WTC11 (cell line): ENCODE data around the gene MRPL40. TPM values are rescaled to one million over a fixed set of nuclear protein-coding genes. Genes with fewer than 3 reads are reported as not detected.

ENCODE experiments used
- CREB1 ChIP-seq: sonication (generic); formaldehyde crosslinking; IDR thresholded peaks from 2 replicates; pipeline ENCODE4 v1.8.0; 2023; ENCODE audit warnings: mild to moderate bottlenecking, missing genetic modification reagents
- ETV6 ChIP-seq: sonication (generic); formaldehyde crosslinking; IDR thresholded peaks from 2 replicates; pipeline ENCODE4 v1.8.1; 2022; ENCODE audit warnings: mild to moderate bottlenecking, missing genetic modification reagents
- FOXJ3 ChIP-seq: sonication (generic); formaldehyde crosslinking; IDR thresholded peaks from 2 replicates; pipeline ENCODE4 v1.9.0; 2021; ENCODE audit warnings: missing genetic modification reagents, mild to moderate bottlenecking, borderline replicate concordance
- GTF2I ChIP-seq: fragments of 250-450 bp; sonication (Bioruptor Pico); conservative IDR thresholded peaks from 2 replicates; pipeline ENCODE4 v1.4.0; 2021; ENCODE audit warnings: mild to moderate bottlenecking
- IRF2 ChIP-seq: sonication (generic); formaldehyde crosslinking; IDR thresholded peaks from 2 replicates; pipeline ENCODE4 v1.8.0; 2022; ENCODE audit warnings: low read depth, missing genetic modification reagents, borderline replicate concordance
- JUN ChIP-seq: sonication (generic); formaldehyde crosslinking; IDR thresholded peaks from 2 replicates; pipeline ENCODE4 v1.8.0; 2023; ENCODE audit warnings: mild to moderate bottlenecking, missing genetic modification reagents
- MXD4 ChIP-seq: fragments of 250-450 bp; sonication (Bioruptor Pico); IDR thresholded peaks from 2 replicates; pipeline ENCODE4 v1.8.0; 2021; ENCODE audit warnings: mild to moderate bottlenecking, moderate library complexity, borderline replicate concordance
- NFE2L1 ChIP-seq: sonication (generic); formaldehyde crosslinking; IDR thresholded peaks from 2 replicates; pipeline ENCODE4 v1.8.1; 2023; ENCODE audit warnings: missing genetic modification reagents
- NFYB ChIP-seq: sonication (generic); formaldehyde crosslinking; conservative IDR thresholded peaks from 2 replicates; pipeline ENCODE4 v1.8.0; 2022; ENCODE audit warnings: low read depth, missing genetic modification reagents
- PRRX2 ChIP-seq: fragments of 250-450 bp; sonication (Bioruptor Pico); IDR thresholded peaks from 2 replicates; pipeline ENCODE4 v1.8.0; 2021; ENCODE audit warnings: mild to moderate bottlenecking
- SOX15 ChIP-seq: fragments of 250-450 bp; sonication (Bioruptor Pico); IDR thresholded peaks from 2 replicates; pipeline ENCODE4 v1.9.0; 2021; ENCODE audit warnings: mild to moderate bottlenecking
- TEAD4 ChIP-seq: sonication (generic); formaldehyde crosslinking; IDR thresholded peaks from 2 replicates; pipeline ENCODE4 v1.8.0; 2022; ENCODE audit warnings: mild to moderate bottlenecking, missing genetic modification reagents
- TP53 ChIP-seq: sonication (generic); formaldehyde crosslinking; IDR thresholded peaks from 2 replicates; pipeline ENCODE4 v1.8.1; 2023; ENCODE audit warnings: mild to moderate bottlenecking, missing genetic modification reagents
- ZBTB21 ChIP-seq: sonication (generic); formaldehyde crosslinking; IDR thresholded peaks from 2 replicates; pipeline ENCODE4 v1.8.1; 2023; ENCODE audit warnings: mild to moderate bottlenecking, missing genetic modification reagents, borderline replicate concordance
- ZNF232 ChIP-seq: sonication (generic); formaldehyde crosslinking; IDR thresholded peaks from 2 replicates; pipeline ENCODE4 v1.8.0; 2022; ENCODE audit warnings: mild to moderate bottlenecking, missing genetic modification reagents
- ZNF396 ChIP-seq: fragments of 250-450 bp; sonication (Bioruptor Pico); IDR thresholded peaks from 2 replicates; pipeline ENCODE4 v1.8.0; 2021; ENCODE audit warnings: mild to moderate bottlenecking, moderate library complexity, borderline replicate concordance
- ZNF423 ChIP-seq: fragments of 250-450 bp; sonication (Bioruptor Pico); IDR thresholded peaks from 2 replicates; pipeline ENCODE4 v2.1.2; 2022; ENCODE audit warnings: mild to moderate bottlenecking, moderate library complexity
- ZNF671 ChIP-seq: fragments of 250-450 bp; sonication (Bioruptor Pico); IDR thresholded peaks from 2 replicates; pipeline ENCODE4 v1.8.0; 2021; ENCODE audit warnings: mild to moderate bottlenecking
- total RNA-seq: library from RNA; stranded (reverse); gene quantifications from 3 replicates; pipeline ENCODE4 v1.2.3, GENCODE V29; 2021
- TF ChIP-seq, protein P1 (sequence below): sonication (generic); formaldehyde crosslinking; IDR thresholded peaks from 2 replicates; pipeline ENCODE4 v1.8.1; 2022; ENCODE audit warnings: mild to moderate bottlenecking, moderate library complexity, missing genetic modification reagents
- TF ChIP-seq, protein P2 (sequence below): sonication (generic); formaldehyde crosslinking; IDR thresholded peaks from 2 replicates; pipeline ENCODE4 v1.8.0; 2022; ENCODE audit warnings: mild to moderate bottlenecking, missing genetic modification reagents
- TF ChIP-seq, protein P3 (sequence below): sonication (generic); formaldehyde crosslinking; IDR thresholded peaks from 2 replicates; pipeline ENCODE4 v1.8.1; 2022; ENCODE audit warnings: low read depth, mild to moderate bottlenecking, moderate library complexity, missing genetic modification reagents, borderline replicate concordance
- TF ChIP-seq, protein P4 (sequence below): fragments of 250-450 bp; sonication (Bioruptor Pico); IDR thresholded peaks from 2 replicates; pipeline ENCODE4 v1.9.0; 2021; ENCODE audit warnings: mild to moderate bottlenecking
- TF ChIP-seq, protein P5 (sequence below): sonication (generic); formaldehyde crosslinking; IDR thresholded peaks from 2 replicates; pipeline ENCODE4 v1.8.0; 2022; ENCODE audit warnings: mild to moderate bottlenecking, missing genetic modification reagents
- TF ChIP-seq, protein P6 (sequence below): sonication (generic); formaldehyde crosslinking; IDR thresholded peaks from 2 replicates; pipeline ENCODE4 v1.8.0; 2022; ENCODE audit warnings: mild to moderate bottlenecking, missing genetic modification reagents
- TF ChIP-seq, protein P7 (sequence below): sonication (generic); formaldehyde crosslinking; IDR thresholded peaks from 2 replicates; pipeline ENCODE4 v1.8.1; 2022; ENCODE audit warnings: low read depth, missing genetic modification reagents, borderline replicate concordance
- TF ChIP-seq, protein P8 (sequence below): sonication (generic); formaldehyde crosslinking; IDR thresholded peaks from 2 replicates; pipeline ENCODE4 v1.8.0; 2022; ENCODE audit warnings: mild to moderate bottlenecking, missing genetic modification reagents
- TF ChIP-seq, protein P9 (sequence below): fragments of 250-450 bp; sonication (Bioruptor Pico); IDR thresholded peaks from 2 replicates; pipeline ENCODE4 v2.1.2; 2022; ENCODE audit warnings: mild to moderate bottlenecking, moderate library complexity

Gene MRPL40
- total RNA-seq, 1 experiment from 2014 or later: 19.2 TPM

DNA sequence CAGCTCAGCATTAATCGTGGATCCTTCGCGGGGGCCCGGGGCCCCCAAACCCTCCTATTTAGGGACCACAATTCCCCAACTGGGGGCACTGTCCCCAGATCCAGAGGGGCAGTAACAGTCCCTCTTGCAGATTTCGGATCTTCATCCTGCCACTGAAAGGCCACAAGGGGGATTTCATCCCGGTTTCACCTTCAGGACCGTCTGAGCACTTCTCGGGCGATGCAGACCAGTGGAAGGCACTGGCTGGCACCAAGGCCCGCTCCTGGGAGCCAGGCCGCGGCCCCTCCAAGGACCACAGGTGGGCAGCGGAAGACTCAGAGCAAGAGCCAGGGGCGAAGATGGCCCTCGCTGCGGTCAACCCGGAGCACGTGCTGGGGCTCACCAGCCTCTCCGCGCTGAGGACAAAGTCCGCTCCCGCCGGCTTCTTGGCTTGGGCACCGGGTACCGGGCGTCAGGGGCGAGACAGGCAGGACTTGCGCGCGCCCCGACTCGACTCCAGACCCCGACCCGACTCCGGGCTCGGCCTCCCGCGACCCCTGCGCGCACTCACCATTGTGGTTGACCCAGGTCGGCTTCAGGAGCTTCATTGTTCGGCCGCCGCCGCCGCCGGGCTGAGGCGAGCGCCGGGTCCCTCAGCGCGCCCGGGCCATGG, 1.3 kb upstream of the MRPL40 start (continued):
- TF ChIP-seq, protein P1, sequence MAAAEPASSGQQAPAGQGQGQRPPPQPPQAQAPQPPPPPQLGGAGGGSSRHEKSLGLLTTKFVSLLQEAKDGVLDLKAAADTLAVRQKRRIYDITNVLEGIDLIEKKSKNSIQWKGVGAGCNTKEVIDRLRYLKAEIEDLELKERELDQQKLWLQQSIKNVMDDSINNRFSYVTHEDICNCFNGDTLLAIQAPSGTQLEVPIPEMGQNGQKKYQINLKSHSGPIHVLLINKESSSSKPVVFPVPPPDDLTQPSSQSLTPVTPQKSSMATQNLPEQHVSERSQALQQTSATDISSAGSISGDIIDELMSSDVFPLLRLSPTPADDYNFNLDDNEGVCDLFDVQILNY (CRISPR knock-in tag): no peak
- TF ChIP-seq, protein P2, sequence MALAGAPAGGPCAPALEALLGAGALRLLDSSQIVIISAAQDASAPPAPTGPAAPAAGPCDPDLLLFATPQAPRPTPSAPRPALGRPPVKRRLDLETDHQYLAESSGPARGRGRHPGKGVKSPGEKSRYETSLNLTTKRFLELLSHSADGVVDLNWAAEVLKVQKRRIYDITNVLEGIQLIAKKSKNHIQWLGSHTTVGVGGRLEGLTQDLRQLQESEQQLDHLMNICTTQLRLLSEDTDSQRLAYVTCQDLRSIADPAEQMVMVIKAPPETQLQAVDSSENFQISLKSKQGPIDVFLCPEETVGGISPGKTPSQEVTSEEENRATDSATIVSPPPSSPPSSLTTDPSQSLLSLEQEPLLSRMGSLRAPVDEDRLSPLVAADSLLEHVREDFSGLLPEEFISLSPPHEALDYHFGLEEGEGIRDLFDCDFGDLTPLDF (CRISPR knock-in tag): no peak
- TF ChIP-seq, protein P3, sequence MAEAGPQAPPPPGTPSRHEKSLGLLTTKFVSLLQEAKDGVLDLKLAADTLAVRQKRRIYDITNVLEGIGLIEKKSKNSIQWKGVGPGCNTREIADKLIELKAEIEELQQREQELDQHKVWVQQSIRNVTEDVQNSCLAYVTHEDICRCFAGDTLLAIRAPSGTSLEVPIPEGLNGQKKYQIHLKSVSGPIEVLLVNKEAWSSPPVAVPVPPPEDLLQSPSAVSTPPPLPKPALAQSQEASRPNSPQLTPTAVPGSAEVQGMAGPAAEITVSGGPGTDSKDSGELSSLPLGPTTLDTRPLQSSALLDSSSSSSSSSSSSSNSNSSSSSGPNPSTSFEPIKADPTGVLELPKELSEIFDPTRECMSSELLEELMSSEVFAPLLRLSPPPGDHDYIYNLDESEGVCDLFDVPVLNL (CRISPR knock-in tag): no peak
- TF ChIP-seq PRRX2 (CRISPR knock-in tag) (no peak), NFYB (CRISPR knock-in tag) (no peak), IRF2 (CRISPR knock-in tag) (no peak), ZNF396 (CRISPR knock-in tag) (no peak), ZNF232 (CRISPR knock-in tag) (no peak), TP53 (CRISPR knock-in tag) (no peak), CREB1 (CRISPR knock-in tag) (no peak), ETV6 (0 out of 2 replicates have a peak, but pooled peaks have one; percentile 37), NFE2L1 (no peak), SOX15 (CRISPR knock-in tag) (no peak), FOXJ3 (CRISPR knock-in tag) (no peak), MXD4 (CRISPR knock-in tag) (no peak), ZNF423 (CRISPR knock-in tag) (no peak), TEAD4 (CRISPR knock-in tag) (no peak), JUN (CRISPR knock-in tag) (no peak), GTF2I (no peak), ZBTB21 (CRISPR knock-in tag) (no peak), ZNF671 (CRISPR knock-in tag) (no peak)
- TF ChIP-seq, protein P4, sequence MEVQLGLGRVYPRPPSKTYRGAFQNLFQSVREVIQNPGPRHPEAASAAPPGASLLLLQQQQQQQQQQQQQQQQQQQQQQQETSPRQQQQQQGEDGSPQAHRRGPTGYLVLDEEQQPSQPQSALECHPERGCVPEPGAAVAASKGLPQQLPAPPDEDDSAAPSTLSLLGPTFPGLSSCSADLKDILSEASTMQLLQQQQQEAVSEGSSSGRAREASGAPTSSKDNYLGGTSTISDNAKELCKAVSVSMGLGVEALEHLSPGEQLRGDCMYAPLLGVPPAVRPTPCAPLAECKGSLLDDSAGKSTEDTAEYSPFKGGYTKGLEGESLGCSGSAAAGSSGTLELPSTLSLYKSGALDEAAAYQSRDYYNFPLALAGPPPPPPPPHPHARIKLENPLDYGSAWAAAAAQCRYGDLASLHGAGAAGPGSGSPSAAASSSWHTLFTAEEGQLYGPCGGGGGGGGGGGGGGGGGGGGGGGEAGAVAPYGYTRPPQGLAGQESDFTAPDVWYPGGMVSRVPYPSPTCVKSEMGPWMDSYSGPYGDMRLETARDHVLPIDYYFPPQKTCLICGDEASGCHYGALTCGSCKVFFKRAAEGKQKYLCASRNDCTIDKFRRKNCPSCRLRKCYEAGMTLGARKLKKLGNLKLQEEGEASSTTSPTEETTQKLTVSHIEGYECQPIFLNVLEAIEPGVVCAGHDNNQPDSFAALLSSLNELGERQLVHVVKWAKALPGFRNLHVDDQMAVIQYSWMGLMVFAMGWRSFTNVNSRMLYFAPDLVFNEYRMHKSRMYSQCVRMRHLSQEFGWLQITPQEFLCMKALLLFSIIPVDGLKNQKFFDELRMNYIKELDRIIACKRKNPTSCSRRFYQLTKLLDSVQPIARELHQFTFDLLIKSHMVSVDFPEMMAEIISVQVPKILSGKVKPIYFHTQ (CRISPR knock-in tag): no peak
- TF ChIP-seq, protein P5, sequence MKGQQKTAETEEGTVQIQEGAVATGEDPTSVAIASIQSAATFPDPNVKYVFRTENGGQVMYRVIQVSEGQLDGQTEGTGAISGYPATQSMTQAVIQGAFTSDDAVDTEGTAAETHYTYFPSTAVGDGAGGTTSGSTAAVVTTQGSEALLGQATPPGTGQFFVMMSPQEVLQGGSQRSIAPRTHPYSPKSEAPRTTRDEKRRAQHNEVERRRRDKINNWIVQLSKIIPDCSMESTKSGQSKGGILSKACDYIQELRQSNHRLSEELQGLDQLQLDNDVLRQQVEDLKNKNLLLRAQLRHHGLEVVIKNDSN: peak; percentile 45
- TF ChIP-seq, protein P6, sequence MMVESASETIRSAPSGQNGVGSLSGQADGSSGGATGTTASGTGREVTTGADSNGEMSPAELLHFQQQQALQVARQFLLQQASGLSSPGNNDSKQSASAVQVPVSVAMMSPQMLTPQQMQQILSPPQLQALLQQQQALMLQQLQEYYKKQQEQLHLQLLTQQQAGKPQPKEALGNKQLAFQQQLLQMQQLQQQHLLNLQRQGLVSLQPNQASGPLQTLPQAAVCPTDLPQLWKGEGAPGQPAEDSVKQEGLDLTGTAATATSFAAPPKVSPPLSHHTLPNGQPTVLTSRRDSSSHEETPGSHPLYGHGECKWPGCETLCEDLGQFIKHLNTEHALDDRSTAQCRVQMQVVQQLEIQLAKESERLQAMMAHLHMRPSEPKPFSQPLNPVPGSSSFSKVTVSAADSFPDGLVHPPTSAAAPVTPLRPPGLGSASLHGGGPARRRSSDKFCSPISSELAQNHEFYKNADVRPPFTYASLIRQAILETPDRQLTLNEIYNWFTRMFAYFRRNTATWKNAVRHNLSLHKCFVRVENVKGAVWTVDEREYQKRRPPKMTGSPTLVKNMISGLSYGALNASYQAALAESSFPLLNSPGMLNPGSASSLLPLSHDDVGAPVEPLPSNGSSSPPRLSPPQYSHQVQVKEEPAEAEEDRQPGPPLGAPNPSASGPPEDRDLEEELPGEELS (CRISPR knock-in tag): no peak
- TF ChIP-seq, protein P7, sequence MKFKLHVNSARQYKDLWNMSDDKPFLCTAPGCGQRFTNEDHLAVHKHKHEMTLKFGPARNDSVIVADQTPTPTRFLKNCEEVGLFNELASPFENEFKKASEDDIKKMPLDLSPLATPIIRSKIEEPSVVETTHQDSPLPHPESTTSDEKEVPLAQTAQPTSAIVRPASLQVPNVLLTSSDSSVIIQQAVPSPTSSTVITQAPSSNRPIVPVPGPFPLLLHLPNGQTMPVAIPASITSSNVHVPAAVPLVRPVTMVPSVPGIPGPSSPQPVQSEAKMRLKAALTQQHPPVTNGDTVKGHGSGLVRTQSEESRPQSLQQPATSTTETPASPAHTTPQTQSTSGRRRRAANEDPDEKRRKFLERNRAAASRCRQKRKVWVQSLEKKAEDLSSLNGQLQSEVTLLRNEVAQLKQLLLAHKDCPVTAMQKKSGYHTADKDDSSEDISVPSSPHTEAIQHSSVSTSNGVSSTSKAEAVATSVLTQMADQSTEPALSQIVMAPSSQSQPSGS (CRISPR knock-in tag): no peak
- TF ChIP-seq, protein P8, sequence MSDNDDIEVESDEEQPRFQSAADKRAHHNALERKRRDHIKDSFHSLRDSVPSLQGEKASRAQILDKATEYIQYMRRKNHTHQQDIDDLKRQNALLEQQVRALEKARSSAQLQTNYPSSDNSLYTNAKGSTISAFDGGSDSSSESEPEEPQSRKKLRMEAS (CRISPR knock-in tag): peak; percentile 80
- TF ChIP-seq, protein P9, sequence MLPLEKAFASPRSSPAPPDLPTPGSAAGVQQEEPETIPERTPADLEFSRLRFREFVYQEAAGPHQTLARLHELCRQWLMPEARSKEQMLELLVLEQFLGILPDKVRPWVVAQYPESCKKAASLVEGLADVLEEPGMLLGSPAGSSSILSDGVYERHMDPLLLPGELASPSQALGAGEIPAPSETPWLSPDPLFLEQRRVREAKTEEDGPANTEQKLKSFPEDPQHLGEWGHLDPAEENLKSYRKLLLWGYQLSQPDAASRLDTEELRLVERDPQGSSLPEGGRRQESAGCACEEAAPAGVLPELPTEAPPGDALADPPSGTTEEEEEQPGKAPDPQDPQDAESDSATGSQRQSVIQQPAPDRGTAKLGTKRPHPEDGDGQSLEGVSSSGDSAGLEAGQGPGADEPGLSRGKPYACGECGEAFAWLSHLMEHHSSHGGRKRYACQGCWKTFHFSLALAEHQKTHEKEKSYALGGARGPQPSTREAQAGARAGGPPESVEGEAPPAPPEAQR (CRISPR knock-in tag): no peak
